Measurements from ENCODE around the gene SRCIN1.
A peak's percentile ranks its signal among the peaks of the same experiment; 100 is the strongest.

The SRCIN1 gene

GRCh38 chr17:38598995-38599394, 6.8 kb downstream of the SRCIN1 start:
- DNase-seq, result no peak

GRCh38 chr17:38598536-38598935, 7.2 kb downstream of the SRCIN1 start:
- no peak for DNase-seq

GRCh38 chr17:38597375-38597774, 8.4 kb downstream of the SRCIN1 start:
- DNase-seq, result no peak

- no peak for DNase-seq
These were observed 9.1 kb downstream of the SRCIN1 start for GRCh38 chr17:38596651-38597050.

GRCh38 chr17:38595892-38596291, 9.9 kb downstream of the SRCIN1 start:
- no peak for DNase-seq

GRCh38 chr17:38594152-38594551, 11.6 kb downstream of the SRCIN1 start:
- DNase-seq, result no peak

GRCh38 chr17:38592487-38592886, 13.3 kb downstream of the SRCIN1 start:
- no peak for DNase-seq

- no peak for DNase-seq
These were observed 14.0 kb downstream of the SRCIN1 start for GRCh38 chr17:38591759-38592241.

- DNase-seq, result no peak
These were observed 14.6 kb downstream of the SRCIN1 start for GRCh38 chr17:38590988-38591758.

- DNase-seq, result no peak
These were observed 16.2 kb downstream of the SRCIN1 start for GRCh38 chr17:38589462-38590114.

- no peak for DNase-seq
These were observed 17.0 kb downstream of the SRCIN1 start for GRCh38 chr17:38588788-38589174.

GRCh38 chr17:38587947-38588787, 17.6 kb downstream of the SRCIN1 start:
- DNase-seq, result no peak

- DNase-seq, result no peak
These were observed 18.5 kb downstream of the SRCIN1 start for GRCh38 chr17:38587203-38587602.

- DNase-seq, result no peak
These were observed 19.0 kb downstream of the SRCIN1 start for GRCh38 chr17:38586788-38587187.

- DNase-seq, result no peak
These were observed 19.7 kb downstream of the SRCIN1 start for GRCh38 chr17:38585918-38586529.

GRCh38 chr17:38585056-38585917, 20.5 kb downstream of the SRCIN1 start:
- DNase-seq, result no peak

GRCh38 chr17:38584350-38584925, 21.3 kb downstream of the SRCIN1 start:
- peak; percentile 66 for DNase-seq

GRCh38 chr17:38583828-38584349, 21.9 kb downstream of the SRCIN1 start:
- no peak for DNase-seq

GRCh38 chr17:38583176-38583575, 22.6 kb downstream of the SRCIN1 start:
- no peak for DNase-seq

- DNase-seq, result no peak
These were observed 23.7 kb downstream of the SRCIN1 start for GRCh38 chr17:38582069-38582468.

- no peak for DNase-seq
These were observed 25.8 kb downstream of the SRCIN1 start for GRCh38 chr17:38579934-38580333.
